ENCODE data around the gene SPG7. TPM values are rescaled to one million over a fixed set of nuclear protein-coding genes. Genes with fewer than 3 reads are reported as not detected.

Gene SPG7
- total RNA-seq, 1 experiment from 2014 or later, result 161 TPM

GRCh38 chr16:89519881-89520280, 11.7 kb downstream of the SPG7 start:
- Histone ChIP-seq H3K4me1 (peaks cover 3% of the 10 kb centered on the region; the same call in 1 of the 2 replicates), H3K4me3 (no peak overlapping the region), H3K27ac (no peak overlapping the region), H3K27me3 (no peaks in the 10 kb centered on the region), H3K9me3 (replicated peaks) (no peaks in the 10 kb centered on the region), H3K36me3 (peaks cover 93% of the 10 kb centered on the region)
- no peak for DNase-seq

- Histone ChIP-seq H3K4me1 (peaks cover 5% of the 10 kb centered on the region; the same call in 1 of the 2 replicates), H3K9me3 (replicated peaks) (no peaks in the 10 kb centered on the region), H3K36me3 (peaks cover 90% of the 10 kb centered on the region), H3K27me3 (no peaks in the 10 kb centered on the region), H3K27ac (no peak overlapping the region), H3K4me3 (no peak overlapping the region)
- no peak for DNase-seq
Observed at GRCh38 chr16:89522287-89522686, 14.1 kb downstream of the SPG7 start.

GRCh38 chr16:89523680-89524344, 15.6 kb downstream of the SPG7 start:
- H3K27ac ChIP-seq, result no peak overlapping the region
- H3K36me3 ChIP-seq, result peaks cover 87% of the 10 kb centered on the region
- no peak for DNase-seq
- H3K9me3 ChIP-seq (replicated peaks), result no peaks in the 10 kb centered on the region
- H3K4me1 ChIP-seq, result peaks cover 5% of the 10 kb centered on the region; the same call in 1 of the 2 replicates
- H3K27me3 ChIP-seq, result no peaks in the 10 kb centered on the region
- H3K4me3 ChIP-seq, result no peak overlapping the region

- DNase-seq, result peak; percentile 48 to 70
- H3K27ac ChIP-seq, result no peak overlapping the region
- H3K4me1 ChIP-seq, result peaks cover 5% of the 10 kb centered on the region; the same call in 1 of the 2 replicates
- H3K9me3 ChIP-seq (replicated peaks), result no peaks in the 10 kb centered on the region
- H3K4me3 ChIP-seq, result no peak overlapping the region
- H3K27me3 ChIP-seq, result no peaks in the 10 kb centered on the region
- peaks cover 87% of the 10 kb centered on the region for H3K36me3 ChIP-seq
Observed at GRCh38 chr16:89525146-89525913, 17.1 kb downstream of the SPG7 start.

GRCh38 chr16:89529097-89529496, 20.9 kb downstream of the SPG7 start:
- no peak for DNase-seq
- Histone ChIP-seq H3K4me3 (no peak overlapping the region), H3K4me1 (peaks cover 5% of the 10 kb centered on the region; the same call in 1 of the 2 replicates), H3K27ac (no peak overlapping the region), H3K9me3 (replicated peaks) (no peaks in the 10 kb centered on the region), H3K27me3 (no peaks in the 10 kb centered on the region), H3K36me3 (peaks cover 91% of the 10 kb centered on the region)

- no peaks in the 10 kb centered on the region for H3K27me3 ChIP-seq
Observed at GRCh38 chr16:89530401-89531381, 22.5 kb downstream of the SPG7 start.

GRCh38 chr16:89531821-89532526, 23.8 kb downstream of the SPG7 start:
- peaks cover 87% of the 10 kb centered on the region for H3K36me3 ChIP-seq
- H3K9me3 ChIP-seq (replicated peaks), result no peaks in the 10 kb centered on the region
- no peak overlapping the region for H3K27ac ChIP-seq
- H3K27me3 ChIP-seq, result no peaks in the 10 kb centered on the region
- H3K4me3 ChIP-seq, result no peak overlapping the region
- DNase-seq, result no peak
- H3K4me1 ChIP-seq, result no peaks in the 10 kb centered on the region

More at GRCh38 chr16:89530401-89531381, 22.5 kb downstream of the SPG7 start:
- Histone ChIP-seq H3K27ac (no peak overlapping the region), H3K4me3 (no peak overlapping the region), H3K4me1 (no peaks in the 10 kb centered on the region; the same call in 1 of the 2 replicates), H3K36me3 (peaks cover 92% of the 10 kb centered on the region), H3K9me3 (replicated peaks) (no peaks in the 10 kb centered on the region)
- no peak for DNase-seq

GRCh38 chr16:89534252-89534756, 26.1 kb downstream of the SPG7 start:
- no peaks in the 10 kb centered on the region for H3K27me3 ChIP-seq
- H3K4me3 ChIP-seq, result no peak overlapping the region
- no peaks in the 10 kb centered on the region for H3K9me3 ChIP-seq (replicated peaks)
- H3K27ac ChIP-seq, result no peak overlapping the region
- no peaks in the 10 kb centered on the region for H3K4me1 ChIP-seq
- DNase-seq, result no peak
- peaks cover 91% of the 10 kb centered on the region for H3K36me3 ChIP-seq

GRCh38 chr16:89536371-89536770, 28.2 kb downstream of the SPG7 start:
- H3K27me3 ChIP-seq, result no peaks in the 10 kb centered on the region
- no peak for DNase-seq
- peaks cover 77% of the 10 kb centered on the region for H3K36me3 ChIP-seq
- H3K4me1 ChIP-seq, result peaks cover 3% of the 10 kb centered on the region
- no peak overlapping the region for H3K27ac ChIP-seq
- no peak overlapping the region for H3K4me3 ChIP-seq
- H3K9me3 ChIP-seq (replicated peaks), result no peaks in the 10 kb centered on the region

GRCh38 chr16:89536886-89537548, 28.8 kb downstream of the SPG7 start:
- Histone ChIP-seq H3K27me3 (no peaks in the 10 kb centered on the region), H3K4me1 (peaks cover 9% of the 10 kb centered on the region), H3K9me3 (replicated peaks) (no peaks in the 10 kb centered on the region), H3K36me3 (peaks cover 73% of the 10 kb centered on the region), H3K27ac (no peak overlapping the region), H3K4me3 (no peak overlapping the region)
- DNase-seq, result no peak

- Histone ChIP-seq H3K4me1 (peaks cover 15% of the 10 kb centered on the region), H3K9me3 (replicated peaks) (no peaks in the 10 kb centered on the region), H3K27ac (no peak overlapping the region), H3K27me3 (no peaks in the 10 kb centered on the region), H3K36me3 (peaks cover 68% of the 10 kb centered on the region), H3K4me3 (no peak overlapping the region)
- DNase-seq, result no peak
Observed at GRCh38 chr16:89537549-89537925, 29.3 kb downstream of the SPG7 start.

- Histone ChIP-seq H3K9me3 (replicated peaks) (no peaks in the 10 kb centered on the region), H3K4me3 (no peak overlapping the region), H3K27me3 (no peaks in the 10 kb centered on the region), H3K27ac (no peak overlapping the region), H3K36me3 (peaks cover 61% of the 10 kb centered on the region), H3K4me1 (peaks cover 17% of the 10 kb centered on the region)
- DNase-seq, result no peak
Observed at GRCh38 chr16:89538286-89538685, 30.1 kb downstream of the SPG7 start.

GRCh38 chr16:89540557-89540956, 32.4 kb downstream of the SPG7 start:
- H3K36me3 ChIP-seq, result peaks cover 53% of the 10 kb centered on the region
- no peak for DNase-seq

More at GRCh38 chr16:89540557-89540956, 32.4 kb downstream of the SPG7 start:
- H3K27ac ChIP-seq, result peak overlapping the region; percentile 1; the same call in 1 of the 2 replicates
- no peaks in the 10 kb centered on the region for H3K9me3 ChIP-seq (replicated peaks)
- H3K4me1 ChIP-seq, result peaks cover 36% of the 10 kb centered on the region
- H3K27me3 ChIP-seq, result no peaks in the 10 kb centered on the region
- H3K4me3 ChIP-seq, result no peak overlapping the region

All from SJCRH30 (cell line).